Astrocyte (in vitro differentiated cells and primary cell): ENCODE measurements around the gene ULK4. TPM values are rescaled to one million over a fixed set of nuclear protein-coding genes. Genes with fewer than 3 reads are reported as not detected.

Source experiments
- DNase-seq: peaks from one replicate; pipeline ENCODE4 v3.0.0-alpha.2; 2010; ENCODE audit warnings: low read depth
- FAIRE-seq: peaks from 2 replicates; lab custom pipeline; 2011; peaks lifted over from hg19 to GRCh38; lab: Jason Lieb, UNC
- H2AFZ ChIP-seq: 2 replicates; pipeline ENCODE4 v1.6.0; 2012; ENCODE audit warnings: low read depth, low read length, inconsistent platforms
- H3K27ac ChIP-seq: 2 replicates; pipeline ENCODE4 v1.5.1; 2011; ENCODE audit warnings: low read depth, low read length, inconsistent platforms
- H3K27me3 ChIP-seq: 2 replicates; pipeline ENCODE4 v1.6.0; 2011; ENCODE audit warnings: low read length, inconsistent platforms; ENCODE audit not compliant: insufficient read depth
- H3K36me3 ChIP-seq: 2 replicates; pipeline ENCODE4 v1.5.1; 2011; ENCODE audit warnings: low read length, inconsistent platforms; ENCODE audit not compliant: insufficient read depth
- H3K4me1 ChIP-seq: 2 replicates; pipeline ENCODE4 v1.5.1; 2011; ENCODE audit warnings: low read length, inconsistent platforms; ENCODE audit not compliant: insufficient read depth
- H3K4me2 ChIP-seq: 2 replicates; pipeline ENCODE4 v1.6.0; 2012; ENCODE audit warnings: low read length, inconsistent platforms
- H3K4me3 ChIP-seq: 2 replicates; pipeline ENCODE4 v1.5.1; 2011; ENCODE audit warnings: low read depth, mild to moderate bottlenecking, low read length, inconsistent platforms; ENCODE audit not compliant: insufficient read depth
- H3K79me2 ChIP-seq: 2 replicates; pipeline ENCODE4 v1.6.0; 2012; ENCODE audit warnings: mild to moderate bottlenecking, low read length, inconsistent platforms; ENCODE audit not compliant: insufficient read depth
- H3K9ac ChIP-seq: 2 replicates; pipeline ENCODE4 v1.6.0; 2012; ENCODE audit warnings: mild to moderate bottlenecking, low read length, inconsistent platforms
- H3K9me3 ChIP-seq: 2 replicates; pipeline ENCODE4 v1.5.1; 2012; ENCODE audit warnings: low read depth, mild to moderate bottlenecking, low read length, inconsistent platforms; ENCODE audit not compliant: insufficient read depth
- H4K20me1 ChIP-seq: 2 replicates; pipeline ENCODE4 v1.6.0; 2012; ENCODE audit warnings: low read length, inconsistent platforms; ENCODE audit not compliant: insufficient read depth
- H3K27ac Mint-ChIP-seq: one replicate; pipeline ENCODE4 v1.8.0; 2021; ENCODE audit warnings: mild to moderate bottlenecking, mixed read lengths; ENCODE audit not compliant: unreplicated experiment
- H3K27me3 Mint-ChIP-seq: one replicate; pipeline ENCODE4 v1.8.0; 2021; ENCODE audit warnings: low read depth, mixed read lengths; ENCODE audit not compliant: unreplicated experiment
- H3K36me3 Mint-ChIP-seq: one replicate; pipeline ENCODE4 v1.8.0; 2021; ENCODE audit warnings: low read depth, mixed read lengths; ENCODE audit not compliant: unreplicated experiment
- H3K4me1 Mint-ChIP-seq: one replicate; pipeline ENCODE4 v1.8.0; 2021; ENCODE audit warnings: low read depth, mixed read lengths; ENCODE audit not compliant: unreplicated experiment
- H3K4me3 Mint-ChIP-seq: one replicate; pipeline ENCODE4 v1.8.0; 2021; ENCODE audit warnings: mild to moderate bottlenecking, moderate library complexity, mixed read lengths; ENCODE audit not compliant: unreplicated experiment
- H3K9me3 Mint-ChIP-seq: one replicate; pipeline ENCODE4 v1.8.0; 2021; ENCODE audit warnings: mild to moderate bottlenecking, mixed read lengths; ENCODE audit not compliant: unreplicated experiment
- CTCF ChIP-seq: IDR thresholded peaks from 2 replicates; pipeline ENCODE4 v1.5.1; 2011; ENCODE audit warnings: low read depth, mild to moderate bottlenecking, inconsistent platforms, low read length, moderate library complexity; ENCODE audit not compliant: insufficient read depth
- EZH2 ChIP-seq: IDR thresholded peaks from 2 replicates; pipeline ENCODE4 v1.6.1; 2012; ENCODE audit warnings: mild to moderate bottlenecking, low read length, inconsistent platforms; ENCODE audit not compliant: insufficient read depth
- total RNA-seq: library from RNA; stranded (reverse); gene quantifications from 2 replicates; pipeline ENCODE4 v1.2.1, GENCODE V29; 2021

The ULK4 gene
- total RNA-seq, 1 donor from 2014 or later = 6.6 TPM

GRCh38 chr3:41688595-41689380 is 273.1 kb downstream of the ULK4 start:
- no peaks in the 10 kb centered on the region for H4K20me1 ChIP-seq
- H3K9me3 ChIP-seq = no peaks in the 10 kb centered on the region
- Mint-ChIP-seq H3K9me3 (no peaks in the 10 kb centered on the region), H3K36me3 (peaks cover 2% of the 10 kb centered on the region), H3K27me3 (no peaks in the 10 kb centered on the region), H3K4me3 (no peak overlapping the region), H3K27ac (peak overlapping the region; percentile 7), H3K4me1 (peaks cover 27% of the 10 kb centered on the region)
- H3K4me1 ChIP-seq = peaks cover 8% of the 10 kb centered on the region
- FAIRE-seq = no peak
- DNase-seq = peak; percentile 90
- H3K27me3 ChIP-seq = no peaks in the 10 kb centered on the region
- H3K4me3 ChIP-seq = no peak overlapping the region
- TF ChIP-seq CTCF = no peak
- no peak for TF ChIP-seq EZH2
- H2AFZ ChIP-seq = no peak overlapping the region
- no peak overlapping the region for H3K9ac ChIP-seq
- H3K4me2 ChIP-seq = no peak overlapping the region
- no peaks in the 10 kb centered on the region for H3K36me3 ChIP-seq
- peak overlapping the region; percentile 26 for H3K27ac ChIP-seq
- H3K79me2 ChIP-seq = no peaks in the 10 kb centered on the region

GRCh38 chr3:41684797-41685735 is 276.8 kb downstream of the ULK4 start:
- H3K4me3 ChIP-seq = no peak overlapping the region
- Mint-ChIP-seq H3K4me3 (no peak overlapping the region), H3K36me3 (no peaks in the 10 kb centered on the region), H3K4me1 (peaks cover 55% of the 10 kb centered on the region), H3K27ac (peak overlapping the region; percentile 93), H3K27me3 (no peaks in the 10 kb centered on the region), H3K9me3 (no peaks in the 10 kb centered on the region)
- no peak overlapping the region for H3K4me2 ChIP-seq
- no peak for FAIRE-seq
- no peaks in the 10 kb centered on the region for H3K27me3 ChIP-seq
- peaks cover 37% of the 10 kb centered on the region for H3K4me1 ChIP-seq
- H4K20me1 ChIP-seq = no peaks in the 10 kb centered on the region
- H3K9me3 ChIP-seq = no peaks in the 10 kb centered on the region
- H2AFZ ChIP-seq = no peak overlapping the region
- no peak overlapping the region for H3K9ac ChIP-seq
- peak overlapping the region; percentile 15 for H3K27ac ChIP-seq
- DNase-seq = peak; percentile 76
- TF ChIP-seq CTCF = no peak
- TF ChIP-seq EZH2 = no peak
- no peaks in the 10 kb centered on the region for H3K79me2 ChIP-seq
- no peaks in the 10 kb centered on the region for H3K36me3 ChIP-seq
